Fibroblast of lung (primary cell): ENCODE measurements around the gene SPDYE17. TPM values are rescaled to one million over a fixed set of nuclear protein-coding genes. Genes with fewer than 3 reads are reported as not detected.
"Not testable (repeated sequence)": the region's sequence is repeated elsewhere in the genome, so short reads cannot be mapped to it uniquely, and the experiment has no call there.

Source experiments
- DNase-seq, 2 donors: peaks; one replicate each; pipeline versions ENCODE4 v3.0.0 to v3.0.0-alpha.2; 2010; ENCODE audit warnings: low read depth in 2 of 2
- H2AFZ ChIP-seq: 2 replicates; pipeline ENCODE4 v1.5.1; 2012; ENCODE audit warnings: low read length, control low read depth, inconsistent platforms
- H3K27ac ChIP-seq: 2 replicates; pipeline ENCODE4 v1.5.1; 2011; ENCODE audit warnings: low read length, control low read depth; ENCODE audit not compliant: insufficient read depth
- H3K27me3 ChIP-seq: 2 replicates; pipeline ENCODE4 v1.5.1; 2011; ENCODE audit warnings: mild to moderate bottlenecking, low read length; ENCODE audit not compliant: control insufficient read depth, insufficient read depth
- H3K36me3 ChIP-seq: 2 replicates; pipeline ENCODE4 v1.5.1; 2011; ENCODE audit warnings: low read length; ENCODE audit not compliant: control insufficient read depth, insufficient read depth
- H3K4me1 ChIP-seq: 2 replicates; pipeline ENCODE4 v1.5.1; 2011; ENCODE audit warnings: low read length; ENCODE audit not compliant: control insufficient read depth, insufficient read depth; ENCODE audit errors: extremely low read depth
- H3K4me2 ChIP-seq: 2 replicates; pipeline ENCODE4 v1.5.1; 2011; ENCODE audit warnings: low read length, control low read depth; ENCODE audit not compliant: insufficient read depth; ENCODE audit errors: extremely low read depth
- H3K4me3 ChIP-seq, 4 experiments: fragments of 200-600 bp in 1 of 4; sonication (generic) in 1 of 4; replicated peaks in 1 of 4; 2 replicates each; pipeline ENCODE4 v1.5.1; 2011 to 2016; ENCODE audit warnings: low read length in 4 of 4, low read depth in 3 of 4, mild to moderate bottlenecking in 3 of 4, control low read depth in 2 of 4, inconsistent platforms in 1 of 4, mixed read lengths in 1 of 4; ENCODE audit not compliant: insufficient read depth in 1 of 4; ENCODE audit errors: control extremely low read depth in 1 of 4
- H3K79me2 ChIP-seq: 2 replicates; pipeline ENCODE4 v1.5.1; 2012; ENCODE audit warnings: mild to moderate bottlenecking, low read length, inconsistent platforms; ENCODE audit not compliant: control insufficient read depth, insufficient read depth
- H3K9ac ChIP-seq: 2 replicates; pipeline ENCODE4 v1.5.1; 2011; ENCODE audit warnings: mild to moderate bottlenecking, low read length, control low read depth; ENCODE audit not compliant: insufficient read depth
- H3K9me3 ChIP-seq: 2 replicates; pipeline ENCODE4 v1.5.1; 2012; ENCODE audit warnings: low read depth, low read length; ENCODE audit not compliant: control insufficient read depth, insufficient read depth
- H4K20me1 ChIP-seq: 2 replicates; pipeline ENCODE4 v1.5.1; 2011; ENCODE audit warnings: low read length; ENCODE audit not compliant: control insufficient read depth, insufficient read depth; ENCODE audit errors: extremely low read depth
- CTCF ChIP-seq, 2 donors: IDR thresholded peaks in 1 of 2; conservative IDR thresholded peaks in 1 of 2; 1 replicate in 1 of 2; 2 replicates in 1 of 2; pipeline ENCODE4 v1.5.1; 2011 to 2012; ENCODE audit warnings: low read length in 2 of 2, control low read depth in 1 of 2, inconsistent platforms in 1 of 2, low read depth in 1 of 2, mild to moderate bottlenecking in 1 of 2
- EZH2 ChIP-seq: IDR thresholded peaks from 2 replicates; pipeline ENCODE4 v1.5.1; 2012; ENCODE audit warnings: low read length, control low read depth, mild to moderate bottlenecking; ENCODE audit errors: missing control alignments
- polyA plus RNA-seq, 2 donors: library from polyadenylated mRNA; depleted of rRNA in 1 of 2; stranded (reverse) in 1 of 2; unstranded in 1 of 2; fragments of >200 nt; gene quantifications; 2 replicates each; pipeline ENCODE4 v1.2.1, GENCODE V29; 2011 to 2012; ENCODE audit warnings: missing spikeins in 1 of 2
- total RNA-seq: library from RNA; depleted of rRNA; stranded (reverse); fragments of >200 nt; gene quantifications from 2 replicates; pipeline ENCODE4 v1.2.1, GENCODE V29; 2014

SPDYE17 gene
- total and polyA plus RNA-seq, 2 donors (not counting 1 experiment from before 2014, with no cell fraction given) = not detected

GRCh38 chr7:76999474-77000107 lies 32.6 kb downstream of the SPDYE17 start:
- H3K79me2 ChIP-seq, H3K4me1 ChIP-seq, H4K20me1 ChIP-seq, H3K9ac ChIP-seq, DNase-seq, H3K4me3 ChIP-seq, H3K36me3 ChIP-seq, H2AFZ ChIP-seq, H3K27me3 ChIP-seq, H3K9me3 ChIP-seq, H3K27ac ChIP-seq, H3K4me2 ChIP-seq: not testable (repeated sequence)

DNA sequence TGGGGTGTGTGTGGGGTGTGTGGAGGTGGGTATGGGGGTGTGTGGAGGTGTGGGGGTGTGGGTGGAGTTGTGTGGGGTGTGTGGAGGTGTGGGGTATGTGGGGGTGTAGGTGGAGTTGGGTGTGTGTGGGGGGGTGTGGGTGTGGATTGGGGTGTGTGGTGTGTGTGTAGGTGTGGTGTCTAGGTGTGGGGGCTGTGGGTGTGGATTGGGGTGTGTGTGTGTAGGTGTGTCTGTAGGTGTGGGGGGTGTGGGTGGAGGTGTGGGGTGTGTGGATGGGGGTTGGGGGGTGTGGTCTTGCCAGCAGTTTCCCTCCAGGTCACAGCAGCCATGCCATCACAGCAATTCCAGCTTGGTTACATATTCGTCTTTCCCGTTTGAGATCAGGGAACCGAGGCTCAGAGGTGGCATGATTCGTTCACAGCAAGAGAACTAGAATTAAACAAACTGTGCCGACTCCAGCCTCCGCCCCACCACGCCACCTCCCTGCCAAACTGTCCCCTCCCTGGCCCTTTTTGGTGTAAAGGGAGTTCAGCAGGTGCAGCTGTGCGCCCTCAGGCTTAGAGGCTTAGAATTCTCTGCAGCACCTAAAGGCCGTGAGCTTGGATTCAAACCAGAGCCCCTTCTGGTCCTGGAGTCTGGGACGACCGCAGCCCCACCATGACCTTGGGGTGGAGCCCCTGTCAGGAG lies 33.3 kb downstream of the SPDYE17 start:
- H4K20me1 ChIP-seq, H3K9ac ChIP-seq, H3K27me3 ChIP-seq, H3K27ac ChIP-seq, H3K9me3 ChIP-seq, DNase-seq, H3K36me3 ChIP-seq, H3K4me3 ChIP-seq, H3K79me2 ChIP-seq, H3K4me1 ChIP-seq, H3K4me2 ChIP-seq, H2AFZ ChIP-seq: not testable (repeated sequence)

- Histone ChIP-seq H4K20me1 (no peaks in the 10 kb centered on the region), H3K4me2 (no peak overlapping the region), H3K27ac (no peak overlapping the region), H3K4me1 (no peaks in the 10 kb centered on the region), H3K9ac (no peak overlapping the region), H3K9me3 (no peaks in the 10 kb centered on the region), H3K27me3 (no peaks in the 10 kb centered on the region), H3K79me2 (no peaks in the 10 kb centered on the region), H2AFZ (no peak overlapping the region), H3K4me3 (no peak overlapping the region), H3K36me3 (no peaks in the 10 kb centered on the region)
- no peak for TF ChIP-seq EZH2
- TF ChIP-seq CTCF (conservative IDR thresholded peaks at IDR 0.05 in 1 of 2, IDR thresholded peaks at IDR 0.05 in 1 of 2; ENCODE audit: low read depth in 1 of 2, low read length in 2 of 2) = no peak
- no peak for DNase-seq
Observed at GRCh38 chr7:76998285-76998589, 33.9 kb downstream of the SPDYE17 start.
